A549 (cell line): ENCODE measurements around the gene SATL1. TPM values are rescaled to one million over a fixed set of nuclear protein-coding genes. Genes with fewer than 3 reads are reported as not detected.

ENCODE experiments used
- ATAC-seq, 2 experiments: fragments of 200-7000 bp in 1 of 2; fragments of >200 bp in 1 of 2; cut with Nextera tagmentation in 1 of 2; cut with Tn5 transposase in 1 of 2; 3 replicates each; pipeline versions ENCODE4 v1.8.0 to v1.9.1; 2018 to 2020; ENCODE audit warnings: mild to moderate bottlenecking in 1 of 2, moderate library complexity in 1 of 2
- CTCF ChIA-PET: fragments of 300-600 bp; sonication (Branson Sonifier 250); formaldehyde crosslinking; extraction: SDS; loops from one replicate; lab custom pipeline; 2021; ENCODE audit warnings: antibody characterized with exemption, inconsistent platforms; lab: Yijun Ruan, JAX
- POLR2A ChIA-PET: fragments of 350-600 bp; formaldehyde crosslinking; extraction: SDS; loops from one replicate; lab custom pipeline; 2021; ENCODE audit warnings: antibody characterized with exemption, inconsistent platforms; lab: Yijun Ruan, JAX
- DNase-seq, 2 experiments: peaks; one replicate each; pipeline versions ENCODE4 v3.0.0 to v3.0.0-alpha.2; 2011 to 2016; ENCODE audit warnings: low read depth in 1 of 2, low spot score in 1 of 2
- FAIRE-seq: peaks from 2 replicates; lab custom pipeline; 2011; peaks lifted over from hg19 to GRCh38; lab: Jason Lieb, UNC
- H3K27ac ChIP-seq, 2 experiments: fragments of >200 bp; sonication (Bioruptor Twin); formaldehyde crosslinking; 3 replicates each; pipeline ENCODE4 v1.5.1; 2016 to 2017
- H3K4me1 ChIP-seq: fragments of >200 bp; sonication (Bioruptor Twin); formaldehyde crosslinking; 3 replicates; pipeline ENCODE4 v1.6.1; 2016
- H3K4me2 ChIP-seq: fragments of >200 bp; sonication (Bioruptor Twin); formaldehyde crosslinking; 3 replicates; pipeline ENCODE4 v1.6.1; 2016
- H3K4me3 ChIP-seq: fragments of >200 bp; sonication (Bioruptor Twin); formaldehyde crosslinking; 3 replicates; pipeline ENCODE4 v1.5.1; 2016
- H3K9me3 ChIP-seq: fragments of >200 bp; sonication (Bioruptor Twin); formaldehyde crosslinking; 3 replicates; pipeline ENCODE4 v1.6.1; 2016
- CBX8 ChIP-seq: fragments of 200-600 bp; sonication (generic); IDR thresholded peaks from 2 replicates; pipeline ENCODE4 v1.6.1; 2016
- CHD2 ChIP-seq: fragments of 150-350 bp; IDR thresholded peaks from 2 replicates; pipeline ENCODE4 v1.6.1; 2014; ENCODE audit warnings: low read length; ENCODE audit not compliant: partially characterized antibody
- EHF ChIP-seq: fragments of 250-450 bp; sonication (Bioruptor Pico); IDR thresholded peaks from 2 replicates; pipeline ENCODE4 v1.5.0; 2020; ENCODE audit warnings: mild to moderate bottlenecking
- EHMT2 ChIP-seq: fragments of 200-600 bp; sonication (generic); IDR thresholded peaks from 2 replicates; pipeline ENCODE4 v1.6.1; 2016; ENCODE audit warnings: antibody characterized with exemption, low read depth, mild to moderate bottlenecking, moderate library complexity
- EP300 ChIP-seq, 2 experiments: fragments of >200 bp; sonication (Bioruptor Twin); formaldehyde crosslinking; IDR thresholded peaks; 2 replicates in 1 of 2; 3 replicates in 1 of 2; pipeline ENCODE4 v1.6.1; 2016 to 2017
- ESRRA ChIP-seq: fragments of 150-350 bp; IDR thresholded peaks from 2 replicates; pipeline ENCODE4 v1.6.1; 2014; ENCODE audit warnings: mild to moderate bottlenecking, low read length, borderline replicate concordance
- FOSB ChIP-seq: fragments of 250-450 bp; sonication (Bioruptor Pico); IDR thresholded peaks from 2 replicates; pipeline ENCODE4 v1.5.0; 2020; ENCODE audit warnings: mild to moderate bottlenecking, moderate library complexity
- FOXS1 ChIP-seq: fragments of 250-450 bp; sonication (Bioruptor Pico); IDR thresholded peaks from 2 replicates; pipeline ENCODE4 v1.5.0; 2020; ENCODE audit warnings: mild to moderate bottlenecking, moderate library complexity
- HDAC2 ChIP-seq: fragments of 200-600 bp; sonication (generic); IDR thresholded peaks from 2 replicates; pipeline ENCODE4 v1.6.1; 2016
- HEYL ChIP-seq: fragments of 250-450 bp; sonication (Bioruptor Pico); IDR thresholded peaks from 2 replicates; pipeline ENCODE4 v1.8.0; 2021; ENCODE audit warnings: mild to moderate bottlenecking, moderate library complexity
- HOXB13 ChIP-seq: fragments of 250-450 bp; sonication (Bioruptor Pico); IDR thresholded peaks from 2 replicates; pipeline ENCODE4 v1.5.0; 2020; ENCODE audit warnings: low read depth, mild to moderate bottlenecking, moderate library complexity
- JUN ChIP-seq, 2 experiments: fragments of >200 bp; sonication (Bioruptor Twin); formaldehyde crosslinking; IDR thresholded peaks; 2 replicates in 1 of 2; 3 replicates in 1 of 2; pipeline ENCODE4 v1.6.1; 2016 to 2017
- JUNB ChIP-seq: fragments of >200 bp; sonication (Bioruptor Twin); formaldehyde crosslinking; IDR thresholded peaks from 2 replicates; pipeline ENCODE4 v1.6.1; 2016
- KDM1A ChIP-seq: fragments of 200-600 bp; sonication (generic); IDR thresholded peaks from 2 replicates; pipeline ENCODE4 v1.6.1; 2016; ENCODE audit warnings: low read depth, mild to moderate bottlenecking
- KDM5A ChIP-seq: fragments of 200-600 bp; sonication (generic); IDR thresholded peaks from 2 replicates; pipeline ENCODE4 v1.6.1; 2016; ENCODE audit warnings: antibody characterized with exemption, mild to moderate bottlenecking
- MAX ChIP-seq: IDR thresholded peaks from 2 replicates; pipeline ENCODE4 v1.6.1; 2012
- MYC ChIP-seq: IDR thresholded peaks from 2 replicates; pipeline ENCODE4 v1.6.1; 2012; ENCODE audit warnings: mild to moderate bottlenecking, inconsistent platforms, low read length, improper control_type of control experiment, borderline replicate concordance
- NFE2L2 ChIP-seq: fragments of 150-350 bp; conservative IDR thresholded peaks from 2 replicates; pipeline ENCODE4 v1.6.1; 2014; ENCODE audit warnings: low read length
- PHF8 ChIP-seq: fragments of 200-600 bp; sonication (generic); IDR thresholded peaks from 2 replicates; pipeline ENCODE4 v1.6.1; 2016; ENCODE audit warnings: low read depth, mild to moderate bottlenecking, antibody characterized with exemption, moderate library complexity, borderline replicate concordance
- RARB ChIP-seq: fragments of 250-450 bp; sonication (Bioruptor Pico); IDR thresholded peaks from 2 replicates; pipeline ENCODE4 v1.8.0; 2021; ENCODE audit warnings: mild to moderate bottlenecking, moderate library complexity
- RCOR1 ChIP-seq: fragments of 150-350 bp; IDR thresholded peaks from 2 replicates; pipeline ENCODE4 v1.6.1; 2014; ENCODE audit warnings: antibody characterized with exemption, low read length, low read depth
- RFX5 ChIP-seq: fragments of 450-650 bp; IDR thresholded peaks from 2 replicates; pipeline ENCODE4 v1.7.1; 2014; ENCODE audit warnings: antibody characterized with exemption, mild to moderate bottlenecking, moderate library complexity
- RNF2 ChIP-seq: fragments of 200-600 bp; sonication (generic); IDR thresholded peaks from 2 replicates; pipeline ENCODE4 v1.6.1; 2016; ENCODE audit warnings: low read depth, mild to moderate bottlenecking, antibody characterized with exemption, moderate library complexity, borderline replicate concordance
- SMC3 ChIP-seq: fragments of >200 bp; sonication (Bioruptor Twin); formaldehyde crosslinking; IDR thresholded peaks from 3 replicates; pipeline ENCODE4 v1.6.1; 2018; ENCODE audit warnings: inconsistent platforms
- TFCP2L1 ChIP-seq: fragments of 250-450 bp; sonication (Bioruptor Pico); IDR thresholded peaks from 2 replicates; pipeline ENCODE4 v1.5.0; 2021; ENCODE audit warnings: mild to moderate bottlenecking
- ZFP36 ChIP-seq: fragments of 450-650 bp; IDR thresholded peaks from 2 replicates; pipeline ENCODE4 v1.6.1; 2014; ENCODE audit warnings: borderline replicate concordance; ENCODE audit not compliant: partially characterized antibody
- ZSCAN20 ChIP-seq: fragments of 250-450 bp; sonication (Bioruptor Pico); IDR thresholded peaks from 2 replicates; pipeline ENCODE4 v1.8.0; 2022; ENCODE audit warnings: mild to moderate bottlenecking, moderate library complexity
- WGBS: methylation state at CpG from one replicate; pipeline ENCODE4 v1.1.6; 2017; ENCODE audit errors: missing lambda C conversion rate; 5-methylcytosine and 5-hydroxymethylcytosine counted together
- polyA plus RNA-seq, 4 experiments: library from polyadenylated mRNA; depleted of rRNA in 3 of 4; stranded (reverse); fragments of >200 nt; fragmentation: RNase III in 1 of 4; extraction: RNeasy Plus Mini Kit Qiagen cat#74134 plus additional on column Dnase treatment in 1 of 4; gene quantifications; 2 replicates in 3 of 4; 3 replicates in 1 of 4; pipeline ENCODE4 v1.2.3, GENCODE V29; 2011 to 2017
- TF ChIP-seq, protein P1 (sequence below): fragments of >200 bp; sonication (Bioruptor Twin); formaldehyde crosslinking; IDR thresholded peaks from 2 replicates; pipeline ENCODE4 v1.6.1; 2016
- TF ChIP-seq, protein P2 (sequence below): IDR thresholded peaks from 2 replicates; pipeline ENCODE4 v1.6.1; 2012

Gene SATL1
- polyA plus RNA-seq, 2 of the 4 experiments (the other 2 are of a cell fraction) = 0.03 to 0.06 TPM

DNA sequence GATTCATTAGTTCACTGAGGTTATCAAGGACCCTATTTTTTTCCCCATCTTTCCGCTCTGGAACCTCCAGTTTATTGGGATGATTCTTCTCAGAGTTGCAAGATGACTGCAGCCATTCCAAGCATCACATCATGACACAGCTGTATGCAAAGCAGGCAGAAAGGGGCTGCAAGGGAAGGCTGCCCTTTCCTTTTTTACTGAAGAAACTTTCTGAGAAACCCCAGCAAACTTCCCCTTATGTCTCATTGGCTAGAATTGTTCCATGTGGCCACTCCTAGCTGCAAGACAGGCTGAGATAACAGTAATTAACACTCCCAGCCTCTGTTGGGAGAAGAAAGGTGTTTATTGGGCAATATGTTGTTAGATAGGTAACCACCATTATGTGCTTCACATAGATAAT is 102.6 kb downstream of the SATL1 start:
- Histone ChIP-seq H3K4me1 (no peaks in the 10 kb centered on the region), H3K4me2 (no peak overlapping the region), H3K4me3 (no peak overlapping the region), H3K27ac (no peak overlapping the region), H3K9me3 (no peaks in the 10 kb centered on the region)
- FAIRE-seq (no peak), DNase-seq (no peak), ATAC-seq (no peak)
- ChIA-PET POLR2A (no interaction called here), CTCF (interaction anchor here (0.6 kb wide), 1 partner anchor 56 kb away, joined by 4 read pairs; no protein-coding TSS in a partner anchor)
- TF ChIP-seq CBX8 (no peak), RFX5 (no peak), JUNB (no peak), FOXS1 (CRISPR knock-in tag) (no peak), EHMT2 (no peak), SMC3 (no peak), RNF2 (no peak), ZFP36 (no peak), EP300 (IDR thresholded peaks at IDR 0.05) (no peak), EHF (CRISPR knock-in tag) (no peak), HEYL (CRISPR knock-in tag) (no peak), NFE2L2 (no peak), HDAC2 (no peak), TFCP2L1 (CRISPR knock-in tag) (no peak), MYC (no peak), RARB (CRISPR knock-in tag) (no peak)
- TF ChIP-seq, protein P1, sequence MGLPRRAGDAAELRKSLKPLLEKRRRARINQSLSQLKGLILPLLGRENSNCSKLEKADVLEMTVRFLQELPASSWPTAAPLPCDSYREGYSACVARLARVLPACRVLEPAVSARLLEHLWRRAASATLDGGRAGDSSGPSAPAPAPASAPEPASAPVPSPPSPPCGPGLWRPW = no peak
- TF ChIP-seq, protein P2, sequence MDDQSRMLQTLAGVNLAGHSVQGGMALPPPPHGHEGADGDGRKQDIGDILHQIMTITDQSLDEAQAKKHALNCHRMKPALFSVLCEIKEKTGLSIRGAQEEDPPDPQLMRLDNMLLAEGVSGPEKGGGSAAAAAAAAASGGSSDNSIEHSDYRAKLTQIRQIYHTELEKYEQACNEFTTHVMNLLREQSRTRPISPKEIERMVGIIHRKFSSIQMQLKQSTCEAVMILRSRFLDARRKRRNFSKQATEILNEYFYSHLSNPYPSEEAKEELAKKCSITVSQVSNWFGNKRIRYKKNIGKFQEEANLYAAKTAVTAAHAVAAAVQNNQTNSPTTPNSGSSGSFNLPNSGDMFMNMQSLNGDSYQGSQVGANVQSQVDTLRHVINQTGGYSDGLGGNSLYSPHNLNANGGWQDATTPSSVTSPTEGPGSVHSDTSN = no peak
- WGBS = 33% methylated on average over 1 of the region's 1 CpG

DNA sequence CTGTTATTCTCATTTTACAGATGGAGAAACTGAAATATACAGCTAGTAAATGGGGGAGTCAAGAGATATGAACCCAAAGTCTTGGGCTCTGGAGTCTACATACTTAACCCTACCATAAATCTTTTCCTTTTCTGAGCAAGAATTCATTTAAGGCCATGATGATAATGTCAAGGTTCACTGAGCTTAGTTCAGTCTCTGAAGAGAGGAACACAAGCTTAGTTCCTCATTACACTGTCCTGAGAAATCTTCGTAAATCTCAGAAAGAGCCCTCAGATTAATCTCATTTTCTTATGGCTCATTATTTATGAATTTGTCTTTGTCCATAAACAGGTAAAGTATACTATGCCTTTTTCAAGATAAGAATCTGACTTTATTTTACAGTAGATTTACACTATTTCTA is 104.2 kb downstream of the SATL1 start:
- no peak for TF ChIP-seq KDM5A
- no peak for TF ChIP-seq HOXB13 (CRISPR knock-in tag)
- TF ChIP-seq RNF2 = no peak
- TF ChIP-seq RARB (CRISPR knock-in tag) = no peak
- TF ChIP-seq ZSCAN20 (CRISPR knock-in tag) = no peak
- TF ChIP-seq CHD2 = no peak
- TF ChIP-seq RCOR1 = no peak
- TF ChIP-seq MAX = no peak
- TF ChIP-seq SMC3 = no peak
- no peak for TF ChIP-seq PHF8

GRCh38 chrX:85136409-85136808 is 107.2 kb downstream of the SATL1 start:
- POLR2A ChIA-PET = no interaction called here
- Histone ChIP-seq H3K27ac (no peak overlapping the region), H3K9me3 (no peaks in the 10 kb centered on the region), H3K4me1 (no peaks in the 10 kb centered on the region), H3K4me2 (no peak overlapping the region), H3K4me3 (no peak overlapping the region)
- CTCF ChIA-PET = interaction anchor here (1.2 kb wide), 1 partner anchor 162 kb away, joined by 3 read pairs; no protein-coding TSS in a partner anchor
- no peak for ATAC-seq
- TF ChIP-seq HOXB13 (CRISPR knock-in tag) (no peak), SMC3 (no peak), ESRRA (no peak), TFCP2L1 (CRISPR knock-in tag) (no peak), KDM1A (no peak), FOSB (CRISPR knock-in tag) (no peak), JUN (IDR thresholded peaks at IDR 0.05) (no peak), ZSCAN20 (CRISPR knock-in tag) (no peak)
- no peak for DNase-seq
- no peak for FAIRE-seq

More for the DNA sequence above, 104.2 kb downstream of the SATL1 start:
- FAIRE-seq = no peak
- CTCF ChIA-PET = no interaction called here
- no peak overlapping the region for H3K27ac ChIP-seq
- WGBS = 18% methylated on average over 1 of the region's 1 CpG
- no peaks in the 10 kb centered on the region for H3K9me3 ChIP-seq
- no peak for DNase-seq
- H3K4me3 ChIP-seq = no peak overlapping the region
- H3K4me2 ChIP-seq = no peak overlapping the region
- POLR2A ChIA-PET = no interaction called here
- no peaks in the 10 kb centered on the region for H3K4me1 ChIP-seq
- ATAC-seq = no peak
